K562 (cell line): ENCODE data around the gene MAGI2. TPM values are rescaled to one million over a fixed set of nuclear protein-coding genes. Genes with fewer than 3 reads are reported as not detected.

Experiments
- ATAC-seq: fragments of 200-7000 bp; cut with Tn5 transposase; 3 replicates; pipeline ENCODE4 v1.9.1; 2020; ENCODE audit warnings: moderate library complexity
- BruUV-seq: library from RNA; stranded (reverse); fragments of 400-500 nt; replicated peaks from 2 replicates; lab custom pipeline; 2021; lab: Mats Ljungman, UMichigan
- CTCF ChIA-PET: fragments of 300-600 bp; formaldehyde crosslinking; extraction: SDS; loops from one replicate; lab custom pipeline; 2021; ENCODE audit warnings: low intra/inter-chr PET ratio; lab: Yijun Ruan, JAX
- POLR2A ChIA-PET: fragments of 300-600, 350-650 bp; sonication (Branson Sonifier 250); formaldehyde crosslinking; extraction: SDS; loops from one replicate; lab custom pipeline; 2021; ENCODE audit warnings: antibody characterized with exemption, inconsistent platforms; lab: Yijun Ruan, JAX
- DNase-seq, 4 experiments: peaks; one replicate each; pipeline versions ENCODE4 v3.0.0 to v3.0.0-alpha.2; 2011 to 2018; ENCODE audit warnings: low spot score in 3 of 4, mixed read lengths in 3 of 4; ENCODE audit errors: extremely low read depth in 1 of 4
- FAIRE-seq: peaks from 2 replicates; lab custom pipeline; 2011; peaks lifted over from hg19 to GRCh38; lab: Jason Lieb, UNC
- H2AFZ ChIP-seq: 2 replicates; pipeline ENCODE4 v1.6.0; 2011; ENCODE audit warnings: low read depth, low read length, control low read depth, inconsistent platforms
- H3K27ac ChIP-seq: fragments of 200-600 bp; 3 replicates; pipeline ENCODE4 v1.8.0; 2011; ENCODE audit warnings: low read depth, mild to moderate bottlenecking, control low read depth, inconsistent platforms, low read length, moderate library complexity, mixed read lengths; ENCODE audit errors: extremely low read depth
- H3K27me3 ChIP-seq, 2 experiments: fragments of 300-600 bp in 1 of 2; 2 replicates in 1 of 2; 3 replicates in 1 of 2; pipeline versions ENCODE4 v1.6.0 to v1.8.0; 2011; ENCODE audit warnings: inconsistent platforms in 2 of 2, low read length in 2 of 2, mild to moderate bottlenecking in 1 of 2, mixed read lengths in 1 of 2, moderate library complexity in 1 of 2; ENCODE audit not compliant: control insufficient read depth in 2 of 2, insufficient read depth in 2 of 2
- H3K36me3 ChIP-seq: fragments of 300-600 bp; 3 replicates; pipeline ENCODE4 v1.8.0; 2011; ENCODE audit warnings: mild to moderate bottlenecking, low read length, inconsistent platforms; ENCODE audit not compliant: control insufficient read depth, insufficient read depth
- H3K4me1 ChIP-seq, 2 experiments: fragments of 200-600 bp in 1 of 2; replicated peaks in 1 of 2; 2 replicates in 1 of 2; 3 replicates in 1 of 2; pipeline versions ENCODE4 v1.5.1 to v1.8.0; 2011; ENCODE audit warnings: inconsistent platforms in 2 of 2, low read length in 2 of 2, mild to moderate bottlenecking in 1 of 2, mixed read lengths in 1 of 2, moderate library complexity in 1 of 2; ENCODE audit not compliant: control insufficient read depth in 2 of 2, insufficient read depth in 2 of 2
- H3K4me2 ChIP-seq: 2 replicates; pipeline ENCODE4 v1.6.1; 2011; ENCODE audit warnings: low read length, control low read depth, inconsistent platforms, mixed read lengths; ENCODE audit not compliant: insufficient read depth
- H3K4me3 ChIP-seq: fragments of 200-600 bp; sonication (generic), shearing (Covaris generic); 2 replicates; pipeline ENCODE4 v1.5.1; 2016; ENCODE audit warnings: control low read depth, inconsistent platforms
- H3K79me2 ChIP-seq: fragments of 200-600 bp; 3 replicates; pipeline ENCODE4 v1.8.0; 2011; ENCODE audit warnings: low read length, inconsistent platforms; ENCODE audit not compliant: control insufficient read depth, insufficient read depth
- H3K9ac ChIP-seq, 2 experiments: 2 replicates each; pipeline versions ENCODE4 v1.6.0 to v1.6.1; 2011; ENCODE audit warnings: low read depth in 2 of 2, low read length in 2 of 2, control low read depth in 1 of 2, inconsistent platforms in 1 of 2, mild to moderate bottlenecking in 1 of 2, mixed read lengths in 1 of 2; ENCODE audit not compliant: insufficient read depth in 1 of 2
- H3K9me1 ChIP-seq: one replicate; pipeline ENCODE4 v1.6.0; 2011; ENCODE audit warnings: inconsistent platforms, mild to moderate bottlenecking, low read length, moderate library complexity; ENCODE audit not compliant: control insufficient read depth, insufficient read depth
- H3K9me3 ChIP-seq: replicated peaks from 2 replicates; pipeline ENCODE4 v1.5.1; 2011; ENCODE audit warnings: low read depth, low read length, inconsistent platforms; ENCODE audit not compliant: control insufficient read depth, insufficient read depth
- H4K20me1 ChIP-seq: replicated peaks from 2 replicates; pipeline ENCODE4 v1.6.1; 2011; ENCODE audit warnings: low read length, inconsistent platforms, mixed read lengths; ENCODE audit not compliant: control insufficient read depth, insufficient read depth
- BACH1 ChIP-seq: fragments of 200-800 bp; sonication (Bioruptor generic); IDR thresholded peaks from 2 replicates; pipeline ENCODE4 v1.6.1; 2016; ENCODE audit warnings: missing genetic modification characterization, missing compliant biosample characterization
- CBFB ChIP-seq: sonication (generic); formaldehyde crosslinking; IDR thresholded peaks from 2 replicates; pipeline ENCODE4 v1.4.0; 2020; ENCODE audit warnings: mild to moderate bottlenecking, missing genetic modification reagents
- CEBPB ChIP-seq: fragments of 450-650 bp; IDR thresholded peaks from 2 replicates; pipeline ENCODE4 v1.6.1; 2016; ENCODE audit warnings: missing genetic modification characterization, missing compliant biosample characterization
- DACH1 ChIP-seq: fragments of 450-650 bp; IDR thresholded peaks from 2 replicates; pipeline ENCODE4 v1.6.1; 2018; ENCODE audit not compliant: partially characterized antibody
- HEY1 ChIP-seq: fragments of 250-450 bp; sonication (Bioruptor Pico); IDR thresholded peaks from 2 replicates; pipeline ENCODE4 v1.5.0; 2020; ENCODE audit warnings: mild to moderate bottlenecking, moderate library complexity, borderline replicate concordance
- NFIC ChIP-seq: fragments of 450-650 bp; IDR thresholded peaks from 2 replicates; pipeline ENCODE4 v1.6.1; 2017; ENCODE audit warnings: mild to moderate bottlenecking, inconsistent platforms
- SETDB1 ChIP-seq: IDR thresholded peaks from one replicate; pipeline ENCODE4 v1.6.1; 2012; ENCODE audit warnings: low read length, control low read depth, inconsistent platforms
- SRSF9 ChIP-seq: fragments of 200-400 bp; formaldehyde crosslinking; IDR thresholded peaks from 2 replicates; pipeline ENCODE4 v1.6.1; 2017; ENCODE audit warnings: low read depth, low read length, borderline replicate concordance
- TEAD2 ChIP-seq: fragments of 450-650 bp; IDR thresholded peaks from 2 replicates; pipeline ENCODE4 v1.6.1; 2016; ENCODE audit warnings: missing genetic modification characterization, control low read depth, missing compliant biosample characterization
- USF1 ChIP-seq: sonication (generic); formaldehyde crosslinking; IDR thresholded peaks from 2 replicates; pipeline ENCODE4 v1.9.0; 2022; ENCODE audit warnings: mild to moderate bottlenecking, missing genetic modification reagents
- WGBS: fragments of 100-300 bp; shearing (Covaris generic); methylation state at CpG from one replicate; pipeline ENCODE4 v1.1.6; 2016; ENCODE audit warnings: low coverage, mixed read lengths; ENCODE audit not compliant: insufficient coverage; ENCODE audit errors: missing lambda C conversion rate; 5-methylcytosine and 5-hydroxymethylcytosine counted together
- in situ Hi-C: fragments of 300-500 bp; cut with MboI; formaldehyde crosslinking; loops from 4 replicates; pipeline ENCODE4 v1.15.0; 2018; ENCODE audit warnings: inconsistent platforms, mixed read lengths
- intact Hi-C: fragments of 100-400 bp; cut with micrococcal nuclease; formaldehyde crosslinking; loops from 2 replicates; pipeline ENCODE4 v1.14.2; 2022
- polyA plus RNA-seq, 8 experiments: library from polyadenylated mRNA; depleted of rRNA in 4 of 8; stranded (reverse) in 5 of 8; unstranded in 3 of 8; fragments of >200 nt; fragmentation: Nextera tagmentation in 2 of 8; fragmentation: Illumina TruSeq in 1 of 8; extraction: Ambion mirVana in 2 of 8; extraction: Trizol in 1 of 8; gene quantifications; 2 replicates each; pipeline versions ENCODE4 v1.2.1 to v1.2.3, GENCODE V29; 2011 to 2014; ENCODE audit warnings: inconsistent platforms in 1 of 8, missing spikeins in 1 of 8
- total RNA-seq, 7 experiments: library from RNA; depleted of rRNA in 6 of 7; stranded (reverse); fragments of >200 nt in 6 of 7; fragmentation: Illumina TruSeq in 2 of 7; extraction: Trizol in 2 of 7; gene quantifications; 2 replicates each; pipeline versions ENCODE4 v1.2.1 to v1.2.3, GENCODE V29; 2011 to 2021; ENCODE audit warnings: low replicate concordance in 1 of 7

MAGI2 gene
- total and polyA plus RNA-seq, 9 of the 15 experiments (the other 6 are each of a cell fraction or from before 2014, with no cell fraction given), result 0.27 to 1.4 (median 0.70) TPM

GRCh38 chr7:78063758-78064157, 1389.7 kb downstream of the MAGI2 start (continued):
- TF ChIP-seq HEY1 (CRISPR knock-in tag), result no peak
- TF ChIP-seq SRSF9, result no peak

DNA sequence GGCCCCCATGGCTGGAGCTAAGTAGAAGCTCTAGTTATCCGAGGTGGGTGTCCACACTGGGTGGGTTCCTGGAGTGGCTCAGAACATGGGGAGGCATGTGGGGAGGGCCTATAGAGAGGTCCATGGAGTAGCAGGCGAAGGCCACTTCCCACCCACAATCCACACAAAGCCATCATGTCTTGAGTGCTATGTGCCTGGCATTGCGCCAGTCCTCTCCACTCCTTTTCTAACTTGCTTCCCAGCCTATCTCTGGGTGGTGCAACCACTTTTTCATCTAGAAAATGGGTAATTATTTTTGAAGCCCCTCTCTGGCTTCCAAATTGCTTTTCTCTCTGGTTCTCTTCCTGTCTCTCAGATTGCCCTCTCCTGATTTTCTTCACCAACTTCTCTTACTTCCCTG, 1391.3 kb downstream of the MAGI2 start:
- no peaks in the 10 kb centered on the region for H3K4me1 ChIP-seq
- no peaks in the 10 kb centered on the region for H3K79me2 ChIP-seq
- no peak overlapping the region for H2AFZ ChIP-seq
- no peaks in the 10 kb centered on the region for H3K9me3 ChIP-seq
- no peaks in the 10 kb centered on the region for H4K20me1 ChIP-seq
- no peak for TF ChIP-seq CBFB (CRISPR knock-in tag)
- TF ChIP-seq NFIC, result peak; percentile 77
- no peak overlapping the region for H3K9ac ChIP-seq
- no peak for DNase-seq
- no peak overlapping the region for H3K27ac ChIP-seq
- ChIA-PET CTCF (no interaction called here), POLR2A (interaction anchor here (0.6 to 1.2 kb wide), 2 partner anchors 9 to 122 kb away, joined by 3 read pairs; no protein-coding TSS in a partner anchor)
- no peak for FAIRE-seq
- intact Hi-C loops (no loop called here), in situ Hi-C loops (no loop called here)
- H3K36me3 ChIP-seq, result no peaks in the 10 kb centered on the region
- no peaks in the 10 kb centered on the region for H3K9me1 ChIP-seq
- H3K4me3 ChIP-seq, result no peak overlapping the region
- no TSS peak for BruUV-seq
- H3K4me2 ChIP-seq, result no peak overlapping the region
- H3K27me3 ChIP-seq, result peaks cover 8 to 11% of the 10 kb centered on the region in 2 experiments; a peak in 4 of 5 replicates
- no peak for ATAC-seq
- WGBS, result 0% methylated on average over 3 of the region's 3 CpGs

GRCh38 chr7:78057571-78057970, 1395.9 kb downstream of the MAGI2 start:
- Histone ChIP-seq H3K4me2 (no peak overlapping the region), H3K4me3 (no peak overlapping the region), H3K79me2 (no peaks in the 10 kb centered on the region), H3K9ac (no peak overlapping the region), H4K20me1 (no peaks in the 10 kb centered on the region), H3K27me3 (peaks cover 8 to 12% of the 10 kb centered on the region in 2 experiments; a peak in 4 of 5 replicates), H3K9me3 (no peaks in the 10 kb centered on the region), H2AFZ (no peak overlapping the region), H3K36me3 (no peaks in the 10 kb centered on the region), H3K4me1 (no peaks in the 10 kb centered on the region), H3K27ac (no peak overlapping the region), H3K9me1 (no peaks in the 10 kb centered on the region)
- TF ChIP-seq TEAD2 (tag) (no peak), SETDB1 (no peak), DACH1 (no peak), CEBPB (tag) (no peak), USF1 (CRISPR knock-in tag) (no peak), BACH1 (no peak)
- intact Hi-C loops, result no loop called here
- no TSS peak for BruUV-seq
- in situ Hi-C loops, result no loop called here
- POLR2A ChIA-PET, result interaction anchor here (1.1 to 1.4 kb wide), 2 partner anchors 8 to 12 kb away, joined by 3 read pairs; no protein-coding TSS in a partner anchor
- no peak for FAIRE-seq
- no peak for ATAC-seq
- CTCF ChIA-PET, result no interaction called here
- DNase-seq, result no peak
